Prostate gland (tissue), 2 donors: Measurements from ENCODE around the gene SLC39A1.

ENCODE experiments used
- POLR2AphosphoS5 ChIP-seq: sonication (generic); formaldehyde crosslinking; IDR thresholded peaks from one replicate; pipeline ENCODE4 v1.6.1; 2017; ENCODE audit warnings: antibody characterized with exemption
- TF ChIP-seq, protein P1 (sequence below), 4 experiments: fragments of 200-600 bp in 2 of 4; fragments of 450-650 bp in 2 of 4; sonication (generic) in 2 of 4; IDR thresholded peaks; 1 replicate in 3 of 4; 2 replicates in 1 of 4; pipeline ENCODE4 v1.5.1; 2016 to 2019; ENCODE audit warnings: antibody characterized with exemption in 4 of 4, mild to moderate bottlenecking in 2 of 4, moderate library complexity in 2 of 4

DNA sequence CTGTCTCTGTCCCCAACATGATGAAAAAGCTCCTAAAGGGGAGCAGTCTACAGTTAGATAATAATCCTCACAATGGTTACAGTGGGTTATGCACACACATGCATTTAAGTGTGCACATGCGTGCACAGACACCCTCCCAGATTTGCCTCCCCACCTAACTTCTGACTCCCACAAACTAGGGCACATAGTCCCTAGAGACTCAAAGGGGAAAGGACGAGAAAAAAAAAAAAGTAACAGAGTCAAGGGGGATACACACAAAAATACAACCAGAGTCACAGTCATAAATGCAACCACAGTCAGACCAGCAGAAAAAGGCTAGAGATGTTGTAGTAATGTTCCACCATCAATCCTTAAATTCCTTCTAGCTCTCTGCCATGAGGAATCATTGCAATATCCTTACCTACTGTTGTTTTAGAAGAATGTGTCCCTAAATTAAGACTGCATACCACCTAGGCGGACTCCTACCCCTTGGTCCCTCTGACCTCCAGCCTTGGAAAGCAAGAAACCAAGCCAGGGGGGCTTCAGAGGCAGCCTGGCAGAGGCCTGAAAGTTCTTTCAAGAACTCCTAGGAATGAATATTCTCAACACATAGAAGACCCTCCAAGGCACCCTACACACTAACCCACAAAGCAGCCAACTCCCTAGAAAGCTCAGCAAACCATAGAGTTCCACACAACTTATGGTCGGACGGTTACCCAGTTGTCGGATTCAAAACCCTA, 6.2 kb downstream of the SLC39A1 start:
- TF ChIP-seq POLR2AphosphoS5 = no peak
- TF ChIP-seq, protein P1, sequence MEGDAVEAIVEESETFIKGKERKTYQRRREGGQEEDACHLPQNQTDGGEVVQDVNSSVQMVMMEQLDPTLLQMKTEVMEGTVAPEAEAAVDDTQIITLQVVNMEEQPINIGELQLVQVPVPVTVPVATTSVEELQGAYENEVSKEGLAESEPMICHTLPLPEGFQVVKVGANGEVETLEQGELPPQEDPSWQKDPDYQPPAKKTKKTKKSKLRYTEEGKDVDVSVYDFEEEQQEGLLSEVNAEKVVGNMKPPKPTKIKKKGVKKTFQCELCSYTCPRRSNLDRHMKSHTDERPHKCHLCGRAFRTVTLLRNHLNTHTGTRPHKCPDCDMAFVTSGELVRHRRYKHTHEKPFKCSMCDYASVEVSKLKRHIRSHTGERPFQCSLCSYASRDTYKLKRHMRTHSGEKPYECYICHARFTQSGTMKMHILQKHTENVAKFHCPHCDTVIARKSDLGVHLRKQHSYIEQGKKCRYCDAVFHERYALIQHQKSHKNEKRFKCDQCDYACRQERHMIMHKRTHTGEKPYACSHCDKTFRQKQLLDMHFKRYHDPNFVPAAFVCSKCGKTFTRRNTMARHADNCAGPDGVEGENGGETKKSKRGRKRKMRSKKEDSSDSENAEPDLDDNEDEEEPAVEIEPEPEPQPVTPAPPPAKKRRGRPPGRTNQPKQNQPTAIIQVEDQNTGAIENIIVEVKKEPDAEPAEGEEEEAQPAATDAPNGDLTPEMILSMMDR (IDR thresholded peaks at IDR 0.05) = no peak
